Sigmoid colon (tissue), 3 donors: Measurements from ENCODE around the gene NOXO1.

ENCODE experiments used
- CTCF ChIP-seq, 4 experiments: fragments of 450-650 bp in 3 of 4; fragments of 200-600 bp in 1 of 4; IDR thresholded peaks; one replicate each; pipeline ENCODE4 v1.5.1; 2016 to 2019; ENCODE audit warnings: antibody characterized with exemption in 4 of 4, mild to moderate bottlenecking in 3 of 4, moderate library complexity in 2 of 4
- POLR2A ChIP-seq, 2 donors: fragments of 450-650 bp; IDR thresholded peaks; one replicate each; pipeline ENCODE4 v1.6.1; 2016; ENCODE audit warnings: antibody characterized with exemption in 2 of 2, mild to moderate bottlenecking in 2 of 2, moderate library complexity in 2 of 2

DNA sequence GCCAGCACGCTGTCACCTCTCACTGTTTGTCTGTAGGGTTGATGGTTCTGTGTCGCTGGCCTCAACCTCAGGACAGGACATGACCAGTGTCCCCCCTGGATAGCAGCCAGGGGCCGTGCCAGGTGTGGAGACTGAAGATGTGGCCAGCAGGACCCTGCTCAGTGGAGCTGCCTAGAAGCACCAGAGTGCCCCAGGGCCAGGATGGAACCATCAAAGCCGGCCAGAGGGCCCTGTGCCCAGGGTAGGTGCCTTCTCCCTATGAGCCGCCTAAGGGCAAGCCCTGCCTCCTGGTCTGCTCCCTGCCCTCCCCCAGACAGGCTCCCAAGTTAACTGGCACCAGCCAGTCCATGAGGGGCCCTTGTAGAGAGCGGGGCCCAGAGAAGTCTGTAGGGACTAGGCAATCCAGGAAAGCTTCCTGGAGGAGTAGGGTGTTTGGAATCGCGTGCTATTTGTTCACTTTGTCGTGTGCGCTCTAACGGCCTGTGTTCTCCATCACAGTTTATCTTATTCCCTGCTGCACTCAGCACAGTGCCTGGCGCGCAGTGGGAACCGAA is 22.5 kb downstream of the NOXO1 start:
- TF ChIP-seq CTCF (IDR thresholded peaks at IDR 0.05) (no peak), POLR2A (IDR thresholded peaks at IDR 0.05) (no peak)
